BJ (cell line): ENCODE data around the gene SMPD2. TPM values are rescaled to one million over a fixed set of nuclear protein-coding genes. Genes with fewer than 3 reads are reported as not detected.

ENCODE experiments used
- CTCF ChIA-PET: fragments of 350-600 bp; formaldehyde crosslinking; extraction: SDS; loops from one replicate; lab custom pipeline; 2021; ENCODE audit warnings: antibody characterized with exemption, inconsistent platforms; lab: Yijun Ruan, JAX
- POLR2A ChIA-PET: fragments of 300-600 bp; sonication (Branson Sonifier 250); formaldehyde crosslinking; extraction: SDS; loops from one replicate; lab custom pipeline; 2021; ENCODE audit warnings: antibody characterized with exemption; lab: Charles Lee
- DNase-seq: peaks from one replicate; pipeline ENCODE4 v3.0.0-alpha.2; 2011; ENCODE audit warnings: low read depth
- H3K27me3 ChIP-seq: 2 replicates; pipeline ENCODE4 v1.6.0; 2011; ENCODE audit warnings: low read length; ENCODE audit not compliant: control insufficient read depth, insufficient read depth
- H3K36me3 ChIP-seq: 2 replicates; pipeline ENCODE4 v1.5.1; 2011; ENCODE audit warnings: low read length; ENCODE audit not compliant: control insufficient read depth, insufficient read depth
- H3K4me3 ChIP-seq: 2 replicates; pipeline ENCODE4 v1.5.1; 2011; ENCODE audit warnings: low read depth, mild to moderate bottlenecking, control low read depth, low read length
- CTCF ChIP-seq: IDR thresholded peaks from 2 replicates; pipeline ENCODE4 v1.5.1; 2011; ENCODE audit warnings: low read depth, mild to moderate bottlenecking, control low read depth, inconsistent platforms, low read length, moderate library complexity; ENCODE audit not compliant: insufficient read depth
- polyA plus RNA-seq: library from polyadenylated mRNA; depleted of rRNA; stranded (reverse); fragments of >200 nt; gene quantifications from 2 replicates; pipeline ENCODE4 v1.2.3, GENCODE V29; 2011

Gene SMPD2
- polyA plus RNA-seq, 1 experiment, result 9.8 TPM

DNA sequence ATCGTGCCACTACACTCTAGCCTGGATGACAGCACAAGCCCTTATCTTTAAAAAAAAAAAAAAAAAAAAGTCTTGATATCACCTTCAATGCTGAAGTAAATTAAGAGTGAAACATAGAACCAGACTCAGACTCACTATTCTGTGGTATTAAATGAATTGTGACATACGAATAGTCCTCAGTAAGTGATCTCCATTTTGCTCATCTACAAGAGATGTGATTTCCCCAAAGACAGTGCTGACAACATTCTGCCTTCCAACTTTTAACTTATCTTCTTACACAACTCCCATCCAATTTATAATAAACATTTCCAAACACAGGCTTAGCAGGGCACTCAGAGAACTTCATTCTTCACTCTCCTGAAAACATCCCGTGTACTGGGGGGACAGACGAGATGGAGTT is 34.5 kb downstream of the SMPD2 start:
- CTCF ChIA-PET, result no interaction called here
- POLR2A ChIA-PET, result no interaction called here
- Histone ChIP-seq H3K4me3 (no peak overlapping the region), H3K36me3 (peaks cover 17% of the 10 kb centered on the region), H3K27me3 (no peaks in the 10 kb centered on the region)
- no peak for TF ChIP-seq CTCF
- no peak for DNase-seq

DNA sequence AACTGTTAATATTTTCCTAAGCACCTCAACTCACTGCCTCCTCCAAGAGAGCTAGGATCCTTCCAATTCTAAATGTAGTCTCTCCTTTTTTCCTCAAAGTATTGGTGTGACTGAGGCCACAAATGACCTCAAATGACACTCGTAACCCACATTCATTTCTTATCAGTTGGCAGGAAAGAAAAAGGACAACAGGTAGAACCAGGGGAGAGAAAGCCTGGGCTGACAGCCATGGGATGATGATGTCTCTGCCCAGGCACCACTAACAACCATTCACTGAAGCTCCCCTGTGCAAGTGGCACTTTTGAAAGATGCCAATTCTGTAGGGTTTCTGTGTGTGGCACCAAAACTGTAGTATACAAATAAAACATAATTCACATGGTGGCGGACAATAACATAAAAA is 35.1 kb downstream of the SMPD2 start:
- no peak for TF ChIP-seq CTCF
- CTCF ChIA-PET, result interaction anchor here (1.0 kb wide), 1 partner anchor 13 kb away, joined by 4 read pairs; no protein-coding TSS in a partner anchor
- POLR2A ChIA-PET, result interaction anchor here (0.6 kb wide), 1 partner anchor 564 kb away, joined by 3 read pairs; no protein-coding TSS in a partner anchor
- Histone ChIP-seq H3K27me3 (no peaks in the 10 kb centered on the region), H3K36me3 (peaks cover 13% of the 10 kb centered on the region), H3K4me3 (no peak overlapping the region)
- no peak for DNase-seq

- Histone ChIP-seq H3K36me3 (peaks cover 14% of the 10 kb centered on the region), H3K4me3 (no peak overlapping the region), H3K27me3 (no peaks in the 10 kb centered on the region)
- DNase-seq, result no peak
- TF ChIP-seq CTCF, result no peak
- CTCF ChIA-PET, result no interaction called here
- POLR2A ChIA-PET, result no interaction called here
Measured at GRCh38 chr6:109477184-109477583, 36.7 kb downstream of the SMPD2 start.

DNA sequence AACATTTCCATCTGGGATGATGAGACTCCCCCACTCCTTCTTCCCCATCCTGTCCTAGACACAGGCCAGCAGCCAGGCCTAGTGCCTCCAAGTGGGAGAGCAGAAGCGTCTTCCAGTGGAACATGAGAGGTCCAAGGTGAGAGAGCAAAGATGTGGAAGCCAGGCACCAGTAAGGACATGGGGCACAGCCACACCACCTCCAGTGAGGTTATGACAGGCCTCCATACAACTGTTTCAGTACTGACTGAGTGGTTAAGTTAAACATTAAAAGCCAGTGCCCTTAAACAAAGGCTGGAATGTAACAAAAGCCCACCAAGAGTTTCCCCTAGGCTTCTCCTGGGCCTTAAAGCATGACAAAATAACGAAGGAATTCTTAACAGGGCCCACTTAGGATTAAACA is 37.2 kb downstream of the SMPD2 start:
- no peak for DNase-seq
- peaks cover 9% of the 10 kb centered on the region for H3K36me3 ChIP-seq
- ChIA-PET POLR2A (no interaction called here), CTCF (interaction anchor here (1.1 kb wide), 1 partner anchor 33 kb away, joined by 3 read pairs; no protein-coding TSS in a partner anchor)
- TF ChIP-seq CTCF, result no peak
- no peak overlapping the region for H3K4me3 ChIP-seq
- H3K27me3 ChIP-seq, result no peaks in the 10 kb centered on the region

DNA sequence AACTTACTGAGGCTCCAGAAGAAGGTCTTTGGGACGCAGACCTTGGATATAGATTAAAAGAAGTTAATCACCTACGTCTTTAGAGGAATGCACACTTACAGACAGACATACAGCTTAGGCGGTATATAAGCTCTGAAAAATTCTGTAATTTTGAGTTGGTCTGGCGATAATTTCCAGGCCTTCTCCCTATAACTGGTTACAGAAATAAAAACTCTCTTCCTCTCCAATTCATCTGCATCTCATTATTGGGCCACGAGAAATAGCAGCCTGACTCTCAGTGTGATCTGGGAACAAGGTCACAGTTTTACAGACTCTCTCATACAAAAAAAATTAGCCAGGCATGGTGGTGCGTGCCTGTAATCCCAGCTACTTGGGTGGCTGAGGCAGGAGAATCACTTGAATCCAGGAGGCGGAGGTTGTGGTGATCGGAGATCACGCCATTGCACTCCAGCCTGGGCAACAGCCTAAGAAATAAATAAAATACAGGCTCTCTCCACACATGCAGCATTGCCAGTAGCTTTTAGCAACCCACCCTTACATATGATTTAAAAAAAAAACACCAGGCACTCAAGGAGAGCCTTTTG is 37.8 kb downstream of the SMPD2 start:
- DNase-seq, result peak; percentile 61
- no peaks in the 10 kb centered on the region for H3K27me3 ChIP-seq
- ChIA-PET POLR2A (interaction anchor here (0.7 kb wide), 1 partner anchor 23 kb away, joined by 16 read pairs; the partner anchor contains the start of gene MICAL1), CTCF (interaction anchor here (0.6 to 1.1 kb wide), 2 partner anchors 32 to 429 kb away, joined by 3 to 4 read pairs; no protein-coding TSS in a partner anchor)
- peaks cover 6% of the 10 kb centered on the region; the same call in 1 of the 2 replicates for H3K36me3 ChIP-seq
- no peak for TF ChIP-seq CTCF
- no peak overlapping the region for H3K4me3 ChIP-seq
